HCT116 (cell line): ENCODE results near the gene KLF6. TPM values are rescaled to one million over a fixed set of nuclear protein-coding genes. Genes with fewer than 3 reads are reported as not detected.
A peak's percentile ranks its signal among the peaks of the same experiment; 100 is the strongest.

Experiments used
- CBX3 ChIP-seq: IDR thresholded peaks from 2 replicates; pipeline ENCODE4 v1.6.1; 2012; ENCODE audit warnings: low read depth
- CEBPB ChIP-seq: IDR thresholded peaks from 2 replicates; pipeline ENCODE4 v1.6.1; 2012; ENCODE audit warnings: low read depth
- ELF1 ChIP-seq: IDR thresholded peaks from 2 replicates; pipeline ENCODE4 v1.6.1; 2012; ENCODE audit warnings: low read depth, borderline replicate concordance
- EZH2 ChIP-seq: fragments of 200-600 bp; sonication (generic); IDR thresholded peaks from 2 replicates; pipeline ENCODE4 v1.6.1; 2017; ENCODE audit warnings: antibody characterized with exemption, mixed run types
- EZH2phosphoT487 ChIP-seq: fragments of 200-600 bp; IDR thresholded peaks from 2 replicates; pipeline ENCODE4 v1.6.1; 2018; ENCODE audit warnings: antibody characterized with exemption, borderline replicate concordance
- JUND ChIP-seq: IDR thresholded peaks from 2 replicates; pipeline ENCODE4 v1.6.1; 2012
- RAD21 ChIP-seq: IDR thresholded peaks from 2 replicates; pipeline ENCODE4 v1.6.1; 2012; ENCODE audit warnings: low read depth, mild to moderate bottlenecking
- TCF7L2 ChIP-seq: IDR thresholded peaks from 2 replicates; pipeline ENCODE4 v1.7.0; 2011; ENCODE audit warnings: borderline replicate concordance, inconsistent platforms; ENCODE audit not compliant: insufficient read depth, insufficient read length; ENCODE audit errors: extremely low read depth
- YY1 ChIP-seq: IDR thresholded peaks from 2 replicates; pipeline ENCODE4 v1.6.1; 2011; ENCODE audit warnings: low read length, low read depth, moderate library complexity, mild to moderate bottlenecking; ENCODE audit not compliant: insufficient replicate concordance; ENCODE audit errors: extremely low read depth
- total RNA-seq: library from RNA; stranded (reverse); gene quantifications from one replicate; pipeline ENCODE4 v1.2.1, GENCODE V29; 2021; ENCODE audit not compliant: unreplicated experiment
- TF ChIP-seq, protein P1 (sequence below), 3 experiments: fragments of 200-600 bp in 1 of 3; sonication (generic) in 1 of 3; IDR thresholded peaks in 2 of 3; conservative IDR thresholded peaks in 1 of 3; 2 replicates each; pipeline ENCODE4 v1.5.1; 2012 to 2017; ENCODE audit warnings: low read depth in 2 of 3, low read length in 2 of 3, antibody characterized with exemption in 1 of 3, borderline replicate concordance in 1 of 3, control low read depth in 1 of 3, mild to moderate bottlenecking in 1 of 3, mixed read lengths in 1 of 3, mixed run types in 1 of 3, moderate library complexity in 1 of 3; ENCODE audit not compliant: insufficient read depth in 1 of 3
- TF ChIP-seq, protein P2 (sequence below): IDR thresholded peaks from 2 replicates; pipeline ENCODE4 v1.6.1; 2012
- TF ChIP-seq, protein P3 (sequence below): IDR thresholded peaks from 2 replicates; pipeline ENCODE4 v1.6.1; 2011; ENCODE audit warnings: mild to moderate bottlenecking, low read length, moderate library complexity; ENCODE audit not compliant: insufficient replicate concordance; ENCODE audit errors: extremely low read depth

The KLF6 gene
- total RNA-seq, 1 experiment from 2014 or later: 82.2 TPM

DNA sequence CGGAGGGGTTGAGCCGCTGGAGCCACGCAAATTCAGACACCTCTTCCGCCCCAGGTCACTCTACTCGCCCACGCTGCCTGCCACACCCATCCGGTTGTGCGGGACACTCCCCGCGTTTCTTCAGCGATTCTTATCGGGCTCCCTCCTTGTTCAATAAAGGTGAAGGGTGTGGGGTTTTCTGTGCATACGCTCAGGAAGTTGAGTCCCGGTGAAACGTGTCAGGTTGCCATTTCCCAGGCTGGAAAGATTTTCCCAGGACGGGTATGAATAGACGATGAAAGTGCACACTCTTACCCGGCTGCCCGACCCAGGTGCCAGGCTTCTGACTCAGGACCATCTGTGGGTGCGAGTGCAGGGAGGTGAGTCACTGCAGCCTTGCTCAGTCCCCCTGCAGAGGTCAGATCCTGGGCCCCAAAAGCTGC is 22.0 kb downstream of the KLF6 start (continued):
- TF ChIP-seq, protein P1, sequence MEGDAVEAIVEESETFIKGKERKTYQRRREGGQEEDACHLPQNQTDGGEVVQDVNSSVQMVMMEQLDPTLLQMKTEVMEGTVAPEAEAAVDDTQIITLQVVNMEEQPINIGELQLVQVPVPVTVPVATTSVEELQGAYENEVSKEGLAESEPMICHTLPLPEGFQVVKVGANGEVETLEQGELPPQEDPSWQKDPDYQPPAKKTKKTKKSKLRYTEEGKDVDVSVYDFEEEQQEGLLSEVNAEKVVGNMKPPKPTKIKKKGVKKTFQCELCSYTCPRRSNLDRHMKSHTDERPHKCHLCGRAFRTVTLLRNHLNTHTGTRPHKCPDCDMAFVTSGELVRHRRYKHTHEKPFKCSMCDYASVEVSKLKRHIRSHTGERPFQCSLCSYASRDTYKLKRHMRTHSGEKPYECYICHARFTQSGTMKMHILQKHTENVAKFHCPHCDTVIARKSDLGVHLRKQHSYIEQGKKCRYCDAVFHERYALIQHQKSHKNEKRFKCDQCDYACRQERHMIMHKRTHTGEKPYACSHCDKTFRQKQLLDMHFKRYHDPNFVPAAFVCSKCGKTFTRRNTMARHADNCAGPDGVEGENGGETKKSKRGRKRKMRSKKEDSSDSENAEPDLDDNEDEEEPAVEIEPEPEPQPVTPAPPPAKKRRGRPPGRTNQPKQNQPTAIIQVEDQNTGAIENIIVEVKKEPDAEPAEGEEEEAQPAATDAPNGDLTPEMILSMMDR (IDR thresholded peaks at IDR 0.05 in 2 of 3, conservative IDR thresholded peaks at IDR 0.05 in 1 of 3; ENCODE audit: borderline replicate concordance in 1 of 3, insufficient read depth in 1 of 3, low read depth in 2 of 3, low read length in 2 of 3): no peak
- TF ChIP-seq EZH2phosphoT487 (no peak), CBX3 (peak; percentile 46; the same call in 1 of the 2 replicates), RAD21 (0 out of 2 replicates have a peak, but pooled peaks have one; percentile 21), YY1 (no peak), ELF1 (no peak), TCF7L2 (peak; percentile 79), CEBPB (peak; percentile 96), JUND (peak; percentile 90), EZH2 (no peak)
- TF ChIP-seq, protein P2, sequence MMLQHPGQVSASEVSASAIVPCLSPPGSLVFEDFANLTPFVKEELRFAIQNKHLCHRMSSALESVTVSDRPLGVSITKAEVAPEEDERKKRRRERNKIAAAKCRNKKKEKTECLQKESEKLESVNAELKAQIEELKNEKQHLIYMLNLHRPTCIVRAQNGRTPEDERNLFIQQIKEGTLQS: no peak
- TF ChIP-seq, protein P3, sequence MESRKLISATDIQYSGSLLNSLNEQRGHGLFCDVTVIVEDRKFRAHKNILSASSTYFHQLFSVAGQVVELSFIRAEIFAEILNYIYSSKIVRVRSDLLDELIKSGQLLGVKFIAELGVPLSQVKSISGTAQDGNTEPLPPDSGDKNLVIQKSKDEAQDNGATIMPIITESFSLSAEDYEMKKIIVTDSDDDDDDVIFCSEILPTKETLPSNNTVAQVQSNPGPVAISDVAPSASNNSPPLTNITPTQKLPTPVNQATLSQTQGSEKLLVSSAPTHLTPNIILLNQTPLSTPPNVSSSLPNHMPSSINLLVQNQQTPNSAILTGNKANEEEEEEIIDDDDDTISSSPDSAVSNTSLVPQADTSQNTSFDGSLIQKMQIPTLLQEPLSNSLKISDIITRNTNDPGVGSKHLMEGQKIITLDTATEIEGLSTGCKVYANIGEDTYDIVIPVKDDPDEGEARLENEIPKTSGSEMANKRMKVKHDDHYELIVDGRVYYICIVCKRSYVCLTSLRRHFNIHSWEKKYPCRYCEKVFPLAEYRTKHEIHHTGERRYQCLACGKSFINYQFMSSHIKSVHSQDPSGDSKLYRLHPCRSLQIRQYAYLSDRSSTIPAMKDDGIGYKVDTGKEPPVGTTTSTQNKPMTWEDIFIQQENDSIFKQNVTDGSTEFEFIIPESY: no peak
